Measurements from ENCODE around the gene WDR44. TPM values are rescaled to one million over a fixed set of nuclear protein-coding genes. Genes with fewer than 3 reads are reported as not detected.
"Not testable (repeated sequence)": the region's sequence is repeated elsewhere in the genome, so short reads cannot be mapped to it uniquely, and the experiment has no call there.

The WDR44 gene
- total RNA-seq, 1 experiment from 2014 or later: 18.4 TPM

DNA sequence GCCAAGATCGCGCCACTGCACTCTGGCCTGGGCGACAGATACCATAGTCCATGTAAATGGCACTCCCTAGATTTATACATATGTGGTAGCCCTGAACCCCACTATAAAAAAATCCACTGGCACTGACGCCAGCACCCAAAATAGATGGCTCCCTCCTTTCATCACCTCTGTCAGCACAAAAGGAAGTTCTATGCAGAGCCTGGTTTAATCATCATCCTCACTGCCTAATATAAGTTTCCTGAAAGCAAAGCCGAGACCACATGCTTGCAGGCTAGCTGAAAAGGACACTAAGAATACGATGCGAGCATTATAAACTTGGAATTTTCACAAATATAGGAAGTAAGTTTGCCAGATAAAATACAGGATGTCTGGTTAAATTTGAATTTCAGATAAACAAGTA is 122.2 kb downstream of the WDR44 start:
- ATAC-seq (no peak), DNase-seq (ENCODE audit: low spot score) (no peak)
- Mint-ChIP-seq H3K4me1 (no peaks in the 10 kb centered on the region), H3K4me3 (no peak overlapping the region), H3K27me3 (ENCODE audit: low read depth) (no peaks in the 10 kb centered on the region), H3K27ac (no peak overlapping the region), H3K36me3 (no peaks in the 10 kb centered on the region), H3K9me3 (peaks cover 3% of the 10 kb centered on the region; the same call in 1 of the 2 replicates)
- TF ChIP-seq JAZF1 (CRISPR knock-in tag; IDR thresholded peaks at IDR 0.05): no peak
- TF ChIP-seq, protein P1, sequence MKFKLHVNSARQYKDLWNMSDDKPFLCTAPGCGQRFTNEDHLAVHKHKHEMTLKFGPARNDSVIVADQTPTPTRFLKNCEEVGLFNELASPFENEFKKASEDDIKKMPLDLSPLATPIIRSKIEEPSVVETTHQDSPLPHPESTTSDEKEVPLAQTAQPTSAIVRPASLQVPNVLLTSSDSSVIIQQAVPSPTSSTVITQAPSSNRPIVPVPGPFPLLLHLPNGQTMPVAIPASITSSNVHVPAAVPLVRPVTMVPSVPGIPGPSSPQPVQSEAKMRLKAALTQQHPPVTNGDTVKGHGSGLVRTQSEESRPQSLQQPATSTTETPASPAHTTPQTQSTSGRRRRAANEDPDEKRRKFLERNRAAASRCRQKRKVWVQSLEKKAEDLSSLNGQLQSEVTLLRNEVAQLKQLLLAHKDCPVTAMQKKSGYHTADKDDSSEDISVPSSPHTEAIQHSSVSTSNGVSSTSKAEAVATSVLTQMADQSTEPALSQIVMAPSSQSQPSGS (CRISPR knock-in tag; IDR thresholded peaks at IDR 0.05; ENCODE audit: borderline replicate concordance, low read depth): no peak
- TF ChIP-seq EMX1 (CRISPR knock-in tag; IDR thresholded peaks at IDR 0.05): no peak
- TF ChIP-seq SOX15 (CRISPR knock-in tag; IDR thresholded peaks at IDR 0.05): no peak
- TF ChIP-seq, protein P2, sequence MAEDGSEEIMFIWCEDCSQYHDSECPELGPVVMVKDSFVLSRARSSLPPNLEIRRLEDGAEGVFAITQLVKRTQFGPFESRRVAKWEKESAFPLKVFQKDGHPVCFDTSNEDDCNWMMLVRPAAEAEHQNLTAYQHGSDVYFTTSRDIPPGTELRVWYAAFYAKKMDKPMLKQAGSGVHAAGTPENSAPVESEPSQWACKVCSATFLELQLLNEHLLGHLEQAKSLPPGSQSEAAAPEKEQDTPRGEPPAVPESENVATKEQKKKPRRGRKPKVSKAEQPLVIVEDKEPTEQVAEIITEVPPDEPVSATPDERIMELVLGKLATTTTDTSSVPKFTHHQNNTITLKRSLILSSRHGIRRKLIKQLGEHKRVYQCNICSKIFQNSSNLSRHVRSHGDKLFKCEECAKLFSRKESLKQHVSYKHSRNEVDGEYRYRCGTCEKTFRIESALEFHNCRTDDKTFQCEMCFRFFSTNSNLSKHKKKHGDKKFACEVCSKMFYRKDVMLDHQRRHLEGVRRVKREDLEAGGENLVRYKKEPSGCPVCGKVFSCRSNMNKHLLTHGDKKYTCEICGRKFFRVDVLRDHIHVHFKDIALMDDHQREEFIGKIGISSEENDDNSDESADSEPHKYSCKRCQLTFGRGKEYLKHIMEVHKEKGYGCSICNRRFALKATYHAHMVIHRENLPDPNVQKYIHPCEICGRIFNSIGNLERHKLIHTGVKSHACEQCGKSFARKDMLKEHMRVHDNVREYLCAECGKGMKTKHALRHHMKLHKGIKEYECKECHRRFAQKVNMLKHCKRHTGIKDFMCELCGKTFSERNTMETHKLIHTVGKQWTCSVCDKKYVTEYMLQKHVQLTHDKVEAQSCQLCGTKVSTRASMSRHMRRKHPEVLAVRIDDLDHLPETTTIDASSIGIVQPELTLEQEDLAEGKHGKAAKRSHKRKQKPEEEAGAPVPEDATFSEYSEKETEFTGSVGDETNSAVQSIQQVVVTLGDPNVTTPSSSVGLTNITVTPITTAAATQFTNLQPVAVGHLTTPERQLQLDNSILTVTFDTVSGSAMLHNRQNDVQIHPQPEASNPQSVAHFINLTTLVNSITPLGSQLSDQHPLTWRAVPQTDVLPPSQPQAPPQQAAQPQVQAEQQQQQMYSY (CRISPR knock-in tag; IDR thresholded peaks at IDR 0.05): no peak
- TF ChIP-seq IRF2 (CRISPR knock-in tag; IDR thresholded peaks at IDR 0.05; ENCODE audit: borderline replicate concordance, low read depth): no peak
- POLR2A ChIA-PET: no interaction called here
- CTCF ChIA-PET: no interaction called here

DNA sequence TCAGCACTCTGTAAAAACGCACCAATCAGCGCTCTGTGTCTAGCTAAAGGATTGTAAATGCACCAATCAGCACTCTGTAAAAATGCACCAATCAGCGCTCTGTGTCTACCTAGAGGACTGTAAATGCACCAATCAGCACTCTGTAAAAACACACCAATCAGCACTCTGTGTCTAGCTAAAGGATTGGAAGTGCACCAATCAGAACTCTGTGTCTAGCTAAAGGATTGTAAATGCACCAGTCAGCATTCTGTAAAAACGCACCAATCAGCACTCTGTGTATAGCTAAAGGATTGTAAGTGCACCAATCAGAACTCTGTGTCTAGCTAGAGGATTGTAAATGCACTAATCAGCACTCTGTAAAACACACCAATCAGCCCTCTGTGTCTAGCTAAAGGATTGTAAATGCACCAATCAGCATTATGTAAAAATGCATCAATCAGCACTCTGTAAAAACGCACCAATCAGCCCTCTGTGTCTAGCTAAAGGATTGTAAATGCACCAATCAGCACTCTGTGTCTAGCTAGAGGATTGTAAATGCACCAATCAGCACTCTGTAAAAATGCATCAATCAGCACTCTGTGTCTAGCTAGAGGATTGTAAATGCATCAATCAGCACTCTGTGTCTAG is 124.9 kb downstream of the WDR44 start:
- ATAC-seq; H3K27me3 Mint-ChIP-seq (ENCODE audit: low read depth); H3K36me3 Mint-ChIP-seq; DNase-seq (ENCODE audit: low spot score); POLR2A ChIA-PET; H3K4me3 Mint-ChIP-seq; H3K27ac Mint-ChIP-seq; H3K4me1 Mint-ChIP-seq; H3K9me3 Mint-ChIP-seq: not testable (repeated sequence)
- TF ChIP-seq NFYB (CRISPR knock-in tag; conservative IDR thresholded peaks at IDR 0.05; ENCODE audit: low read depth): peak; percentile 34
- CTCF ChIA-PET: interaction anchor here (0.9 kb wide), 1 partner anchor 11 kb away, joined by 4 read pairs; no protein-coding TSS in a partner anchor

DNA sequence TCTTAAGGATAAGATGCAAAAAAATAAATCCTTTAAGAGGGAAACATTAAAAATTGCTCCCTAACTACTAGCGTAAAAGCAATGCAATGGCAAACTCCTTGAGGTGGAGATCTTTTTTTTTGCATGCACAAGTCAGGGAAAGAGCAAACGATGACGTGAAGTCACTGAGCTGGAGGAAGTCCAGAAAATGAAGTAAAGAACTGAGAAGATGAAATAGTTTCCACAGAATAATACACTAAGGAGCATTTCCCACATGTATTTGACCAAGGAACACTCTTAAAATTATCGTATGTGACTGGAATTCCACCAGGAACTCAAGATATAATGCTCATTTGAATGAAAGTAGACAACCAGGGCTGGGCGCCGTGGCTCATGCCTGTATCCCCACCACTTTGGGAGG is 128.7 kb downstream of the WDR44 start:
- Mint-ChIP-seq H3K36me3 (no peaks in the 10 kb centered on the region), H3K9me3 (peaks cover 3% of the 10 kb centered on the region; the same call in 1 of the 2 replicates), H3K4me1 (no peaks in the 10 kb centered on the region), H3K27me3 (ENCODE audit: low read depth) (no peaks in the 10 kb centered on the region), H3K4me3 (no peak overlapping the region), H3K27ac (no peak overlapping the region)
- no peak for DNase-seq (ENCODE audit: low spot score)
- POLR2A ChIA-PET: no interaction called here
- CTCF ChIA-PET: no interaction called here
- no peak for ATAC-seq
- TF ChIP-seq, protein P3, sequence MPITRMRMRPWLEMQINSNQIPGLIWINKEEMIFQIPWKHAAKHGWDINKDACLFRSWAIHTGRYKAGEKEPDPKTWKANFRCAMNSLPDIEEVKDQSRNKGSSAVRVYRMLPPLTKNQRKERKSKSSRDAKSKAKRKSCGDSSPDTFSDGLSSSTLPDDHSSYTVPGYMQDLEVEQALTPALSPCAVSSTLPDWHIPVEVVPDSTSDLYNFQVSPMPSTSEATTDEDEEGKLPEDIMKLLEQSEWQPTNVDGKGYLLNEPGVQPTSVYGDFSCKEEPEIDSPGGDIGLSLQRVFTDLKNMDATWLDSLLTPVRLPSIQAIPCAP (CRISPR knock-in tag; IDR thresholded peaks at IDR 0.05): no peak
- TF ChIP-seq IRF2 (CRISPR knock-in tag; IDR thresholded peaks at IDR 0.05; ENCODE audit: borderline replicate concordance, low read depth) (no peak), ZNF219 (CRISPR knock-in tag; IDR thresholded peaks at IDR 0.05; ENCODE audit: borderline replicate concordance) (no peak), NR2C2 (CRISPR knock-in tag; IDR thresholded peaks at IDR 0.05) (no peak), NR1H2 (CRISPR knock-in tag; IDR thresholded peaks at IDR 0.05) (no peak), ZNF416 (CRISPR knock-in tag; IDR thresholded peaks at IDR 0.05) (no peak), RORB (CRISPR knock-in tag; IDR thresholded peaks at IDR 0.05) (no peak), ETV6 (CRISPR knock-in tag; IDR thresholded peaks at IDR 0.05) (no peak), ZNF263 (CRISPR knock-in tag; IDR thresholded peaks at IDR 0.05; ENCODE audit: low read depth) (no peak), OVOL2 (CRISPR knock-in tag; IDR thresholded peaks at IDR 0.05; ENCODE audit: borderline replicate concordance) (no peak), NFYB (CRISPR knock-in tag; conservative IDR thresholded peaks at IDR 0.05; ENCODE audit: low read depth) (no peak), ZBTB21 (CRISPR knock-in tag; IDR thresholded peaks at IDR 0.05; ENCODE audit: borderline replicate concordance) (no peak)
- TF ChIP-seq, protein P4, sequence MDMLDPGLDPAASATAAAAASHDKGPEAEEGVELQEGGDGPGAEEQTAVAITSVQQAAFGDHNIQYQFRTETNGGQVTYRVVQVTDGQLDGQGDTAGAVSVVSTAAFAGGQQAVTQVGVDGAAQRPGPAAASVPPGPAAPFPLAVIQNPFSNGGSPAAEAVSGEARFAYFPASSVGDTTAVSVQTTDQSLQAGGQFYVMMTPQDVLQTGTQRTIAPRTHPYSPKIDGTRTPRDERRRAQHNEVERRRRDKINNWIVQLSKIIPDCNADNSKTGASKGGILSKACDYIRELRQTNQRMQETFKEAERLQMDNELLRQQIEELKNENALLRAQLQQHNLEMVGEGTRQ (CRISPR knock-in tag; IDR thresholded peaks at IDR 0.05): no peak
- TF ChIP-seq, protein P5, sequence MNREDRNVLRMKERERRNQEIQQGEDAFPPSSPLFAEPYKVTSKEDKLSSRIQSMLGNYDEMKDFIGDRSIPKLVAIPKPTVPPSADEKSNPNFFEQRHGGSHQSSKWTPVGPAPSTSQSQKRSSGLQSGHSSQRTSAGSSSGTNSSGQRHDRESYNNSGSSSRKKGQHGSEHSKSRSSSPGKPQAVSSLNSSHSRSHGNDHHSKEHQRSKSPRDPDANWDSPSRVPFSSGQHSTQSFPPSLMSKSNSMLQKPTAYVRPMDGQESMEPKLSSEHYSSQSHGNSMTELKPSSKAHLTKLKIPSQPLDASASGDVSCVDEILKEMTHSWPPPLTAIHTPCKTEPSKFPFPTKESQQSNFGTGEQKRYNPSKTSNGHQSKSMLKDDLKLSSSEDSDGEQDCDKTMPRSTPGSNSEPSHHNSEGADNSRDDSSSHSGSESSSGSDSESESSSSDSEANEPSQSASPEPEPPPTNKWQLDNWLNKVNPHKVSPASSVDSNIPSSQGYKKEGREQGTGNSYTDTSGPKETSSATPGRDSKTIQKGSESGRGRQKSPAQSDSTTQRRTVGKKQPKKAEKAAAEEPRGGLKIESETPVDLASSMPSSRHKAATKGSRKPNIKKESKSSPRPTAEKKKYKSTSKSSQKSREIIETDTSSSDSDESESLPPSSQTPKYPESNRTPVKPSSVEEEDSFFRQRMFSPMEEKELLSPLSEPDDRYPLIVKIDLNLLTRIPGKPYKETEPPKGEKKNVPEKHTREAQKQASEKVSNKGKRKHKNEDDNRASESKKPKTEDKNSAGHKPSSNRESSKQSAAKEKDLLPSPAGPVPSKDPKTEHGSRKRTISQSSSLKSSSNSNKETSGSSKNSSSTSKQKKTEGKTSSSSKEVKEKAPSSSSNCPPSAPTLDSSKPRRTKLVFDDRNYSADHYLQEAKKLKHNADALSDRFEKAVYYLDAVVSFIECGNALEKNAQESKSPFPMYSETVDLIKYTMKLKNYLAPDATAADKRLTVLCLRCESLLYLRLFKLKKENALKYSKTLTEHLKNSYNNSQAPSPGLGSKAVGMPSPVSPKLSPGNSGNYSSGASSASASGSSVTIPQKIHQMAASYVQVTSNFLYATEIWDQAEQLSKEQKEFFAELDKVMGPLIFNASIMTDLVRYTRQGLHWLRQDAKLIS (CRISPR knock-in tag; IDR thresholded peaks at IDR 0.05; ENCODE audit: borderline replicate concordance): no peak
